ENCODE results near the gene EDIL3.

Gene EDIL3

DNA sequence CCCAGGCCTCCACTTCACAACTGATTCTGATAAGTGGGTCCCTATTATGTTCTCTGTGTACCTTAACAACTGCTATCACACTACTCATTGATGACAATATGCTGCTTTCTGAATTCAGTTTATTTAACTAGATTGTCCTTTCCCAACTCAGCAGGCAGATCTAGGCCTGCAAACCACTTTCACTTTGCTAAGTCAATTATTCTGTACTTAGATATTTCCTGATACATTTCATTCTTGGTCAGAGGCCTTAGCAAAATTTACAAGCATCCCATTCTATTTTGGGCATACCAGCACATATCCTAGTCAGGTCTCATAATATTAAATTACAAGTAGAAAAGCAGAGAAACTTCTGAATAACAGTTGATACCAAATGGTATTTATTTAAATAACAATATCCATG is 428.3 kb downstream of the EDIL3 start:
- no peak for DNase-seq (ENCODE audit: low spot score)

DNA sequence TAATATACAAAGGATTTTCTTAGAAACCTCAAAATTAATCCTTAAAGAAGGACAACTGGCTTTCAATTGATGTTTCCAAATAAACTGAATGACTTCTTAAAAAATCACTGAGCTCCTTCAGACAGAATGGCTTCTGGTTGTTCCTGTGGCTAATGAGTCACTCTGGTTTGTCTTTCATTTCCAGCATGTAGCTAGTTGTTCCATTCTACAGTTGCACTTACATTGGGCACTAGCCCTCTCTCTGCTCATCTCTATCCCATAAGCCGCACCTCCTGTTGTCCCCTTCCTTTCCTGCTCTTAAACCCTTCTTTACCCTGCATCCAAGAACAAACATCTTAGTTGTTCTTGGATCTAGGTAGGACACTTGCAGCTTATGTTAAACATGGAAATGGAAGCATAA is 428.8 kb downstream of the EDIL3 start:
- DNase-seq (ENCODE audit: low spot score): peak; percentile 23

DNA sequence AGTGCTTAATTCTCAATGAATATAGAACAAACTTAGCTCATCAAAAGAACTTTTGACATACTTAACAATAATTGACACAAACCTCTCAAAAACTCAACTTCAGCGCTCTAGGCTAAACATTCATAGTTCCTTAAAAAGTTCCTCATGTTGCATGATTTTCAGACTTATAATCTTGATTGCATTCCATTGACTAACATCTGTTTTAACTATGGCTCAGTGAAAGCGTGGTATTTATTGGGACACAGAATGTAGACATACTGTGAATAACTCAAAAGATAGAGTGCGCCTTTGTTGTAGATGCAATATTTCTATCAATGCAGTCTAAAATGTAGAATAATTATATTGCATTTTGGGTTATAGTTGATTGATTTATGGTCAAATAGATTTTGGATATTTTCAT is 436.9 kb downstream of the EDIL3 start:
- DNase-seq (ENCODE audit: low spot score): no peak

DNA sequence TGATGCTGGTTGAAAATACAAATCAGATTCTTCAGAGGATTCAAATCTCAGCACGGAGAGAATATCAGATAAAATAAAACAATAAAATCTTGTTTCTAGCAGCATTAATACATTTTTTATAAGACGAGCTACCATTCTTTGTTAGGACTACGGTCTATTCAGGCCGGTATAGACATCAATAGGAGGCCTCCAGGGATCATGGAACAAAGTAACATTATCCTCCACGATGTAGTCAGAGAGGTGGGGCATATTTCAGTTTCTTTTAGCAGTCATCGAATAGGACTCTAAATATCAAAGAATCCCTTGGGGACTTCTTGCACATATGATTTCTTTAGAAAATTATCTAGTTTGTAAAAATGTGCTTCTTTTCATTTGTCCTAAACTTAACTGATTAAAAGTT is 438.2 kb downstream of the EDIL3 start:
- peak; percentile 43 for DNase-seq (ENCODE audit: low spot score)

DNA sequence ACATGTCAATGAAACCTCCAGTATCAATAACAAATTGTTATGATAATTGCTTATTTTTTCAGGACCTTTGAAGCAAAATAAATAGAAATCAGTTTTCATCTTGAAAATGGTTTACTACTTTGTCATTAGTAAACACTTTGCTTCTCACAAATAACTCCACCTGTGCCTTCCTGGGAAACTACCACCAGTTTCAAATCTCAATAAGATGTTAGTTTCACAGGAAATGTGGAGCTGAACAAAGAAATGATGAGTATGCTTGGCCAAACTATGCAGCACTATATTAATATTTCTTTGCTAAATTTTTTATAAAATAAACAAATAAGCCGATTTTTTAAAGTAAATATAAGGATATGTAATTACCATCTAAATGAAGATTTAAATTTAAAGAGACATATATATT is 442.5 kb downstream of the EDIL3 start:
- no peak for DNase-seq (ENCODE audit: low spot score)

DNA sequence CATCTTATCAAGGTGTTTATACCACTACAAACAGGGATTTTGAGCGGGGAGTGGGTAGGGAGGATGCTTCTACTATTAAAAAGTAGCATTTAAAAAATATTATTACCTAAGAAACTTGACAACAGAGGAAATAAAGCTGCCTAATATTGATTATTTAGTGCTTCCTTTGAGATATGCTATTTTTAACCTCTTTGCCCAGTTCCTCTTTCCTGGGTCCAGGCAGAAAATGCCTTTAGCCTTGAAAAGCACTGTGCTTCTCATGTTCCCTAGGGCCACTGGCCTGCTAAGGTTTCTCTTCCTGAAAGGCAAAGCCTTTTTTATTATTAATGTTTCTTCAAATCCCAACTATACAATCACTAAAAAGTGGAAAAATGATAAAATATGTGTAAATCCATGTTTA is 446.8 kb downstream of the EDIL3 start:
- no peak for DNase-seq (ENCODE audit: low spot score)

DNA sequence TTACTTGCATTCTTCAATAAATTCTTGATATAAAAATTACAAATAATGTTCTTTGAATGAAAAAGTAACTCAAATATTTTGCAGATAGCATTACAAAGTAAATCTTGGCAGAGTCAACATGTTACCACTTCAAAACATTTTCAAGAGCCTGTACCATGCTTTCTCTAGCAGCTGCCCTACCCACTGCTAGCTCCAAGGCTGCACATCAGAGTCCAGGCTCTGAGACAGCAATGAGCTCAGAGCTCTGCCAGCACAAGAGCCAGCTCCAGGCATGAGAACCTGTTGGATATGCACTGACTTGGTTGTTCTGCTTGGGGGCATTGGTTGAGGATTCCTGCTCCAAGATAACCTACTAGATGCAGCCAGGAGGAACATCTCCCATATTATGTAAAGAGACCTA is 452.7 kb downstream of the EDIL3 start:
- DNase-seq (ENCODE audit: low spot score): no peak

DNA sequence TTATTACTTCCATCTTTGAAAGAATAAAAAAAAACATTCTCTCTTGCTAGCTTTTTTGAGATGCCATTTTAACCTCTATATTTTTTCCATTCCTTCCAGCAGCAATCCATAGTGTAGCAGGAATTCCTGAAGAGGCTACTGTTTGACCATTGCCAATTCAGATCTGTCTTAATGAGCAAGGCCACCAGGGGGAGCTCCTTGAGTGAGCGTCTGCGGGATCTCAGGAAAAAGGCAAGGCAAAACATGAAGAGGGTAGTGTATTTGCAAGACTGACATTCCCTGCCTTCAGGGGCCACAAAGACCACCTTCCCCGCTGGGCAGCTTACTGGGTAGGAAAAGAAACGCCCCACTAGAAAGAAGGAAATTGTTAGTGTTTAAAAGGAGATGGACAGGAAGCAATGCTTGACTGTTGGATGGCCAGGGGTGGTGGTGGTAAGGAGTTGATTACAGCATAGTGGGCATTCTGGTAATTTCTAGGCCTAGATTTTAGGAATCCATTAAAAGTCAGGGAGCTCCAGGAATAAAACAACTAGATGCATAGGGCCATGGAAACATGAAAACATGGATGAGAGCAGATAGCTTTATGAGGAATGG is 457.4 kb downstream of the EDIL3 start:
- peak; percentile 45 for DNase-seq (ENCODE audit: low spot score)

DNA sequence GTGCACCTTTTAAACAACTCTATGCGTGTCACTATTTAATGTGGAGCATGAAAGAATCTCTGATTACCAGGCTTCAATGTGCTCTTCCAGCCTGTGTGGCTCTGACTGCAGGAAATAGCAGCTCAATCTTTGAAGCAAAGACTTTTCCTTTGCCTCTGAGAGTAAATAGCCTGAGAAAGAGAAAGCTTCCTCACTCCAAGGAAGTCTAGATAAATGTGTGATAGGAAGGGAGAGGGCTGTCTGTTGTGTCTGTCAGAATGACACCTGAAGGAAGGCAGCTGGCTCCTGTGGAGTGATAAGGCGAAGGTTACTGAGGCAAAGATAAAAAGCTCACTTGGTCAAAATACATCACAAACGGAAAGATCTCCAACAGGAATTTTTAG is 458.7 kb downstream of the EDIL3 start:
- DNase-seq (ENCODE audit: low spot score): no peak

DNA sequence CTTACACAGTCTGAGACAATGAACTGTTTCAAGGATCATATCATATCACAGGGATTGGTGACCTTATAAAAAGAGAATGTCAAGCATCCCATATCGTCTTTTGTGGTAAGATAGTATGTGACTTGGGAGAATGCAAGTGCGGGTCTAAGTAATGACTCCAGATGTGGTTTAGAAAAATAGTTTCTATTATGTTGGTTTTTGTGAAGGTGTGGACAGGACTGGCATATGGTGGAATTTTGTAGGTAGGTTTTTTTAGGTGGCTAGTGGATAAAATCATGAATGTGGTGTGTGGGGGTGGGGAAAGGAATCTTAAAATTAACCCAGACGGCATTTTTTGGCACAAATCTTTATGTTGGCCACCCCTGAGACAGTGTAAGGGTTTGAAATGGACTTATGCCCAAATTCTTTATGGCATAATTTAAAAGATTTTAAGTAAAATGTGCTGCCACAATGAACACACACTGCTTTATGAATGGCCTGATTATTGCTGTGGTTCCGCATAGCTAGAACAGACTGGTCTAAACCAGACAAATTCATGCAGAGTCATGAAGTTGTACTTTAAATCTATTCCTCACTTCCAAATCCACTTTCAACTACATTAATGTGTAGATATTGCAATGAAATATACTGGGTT is 459.2 kb downstream of the EDIL3 start:
- peak; percentile 33 for DNase-seq (ENCODE audit: low spot score)

DNA sequence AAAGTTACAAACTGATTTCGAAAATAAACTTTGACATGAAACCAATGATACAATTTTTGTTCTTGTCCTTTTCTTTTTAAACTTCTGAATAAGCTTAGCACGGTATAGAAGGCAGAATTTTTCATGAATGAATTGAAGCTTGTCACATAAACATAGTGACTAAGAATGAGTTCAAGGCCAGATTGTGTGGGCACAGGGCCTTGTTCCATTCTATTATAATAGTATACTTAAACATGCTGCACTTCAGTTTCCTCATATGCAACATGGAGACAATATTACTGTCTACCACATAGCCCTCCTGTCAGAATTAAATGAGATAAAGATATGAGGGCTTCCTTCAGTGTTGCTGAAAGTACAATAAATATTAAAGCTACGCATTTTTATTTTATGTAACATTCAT is 459.8 kb downstream of the EDIL3 start:
- DNase-seq (ENCODE audit: low spot score): no peak

DNA sequence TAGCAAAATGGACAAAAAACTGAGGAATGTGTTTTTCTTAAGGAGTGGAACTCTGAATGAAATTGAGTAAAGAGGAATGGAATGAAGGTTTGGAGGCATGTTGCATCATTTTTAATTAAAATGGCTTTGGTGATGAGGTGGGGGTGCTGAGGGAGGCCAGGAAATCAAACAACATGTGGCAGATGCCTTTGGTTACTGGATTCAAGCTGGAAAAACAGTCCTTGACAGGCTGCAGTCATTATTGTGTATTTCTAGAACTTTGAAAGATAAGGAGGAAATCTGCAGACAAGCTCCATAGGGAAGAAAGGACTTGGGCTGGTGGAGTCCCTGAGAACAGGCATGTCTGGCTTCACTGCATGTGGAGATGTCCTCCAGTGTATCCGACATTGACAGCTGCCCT is 460.5 kb downstream of the EDIL3 start:
- DNase-seq (ENCODE audit: low spot score): no peak

DNA sequence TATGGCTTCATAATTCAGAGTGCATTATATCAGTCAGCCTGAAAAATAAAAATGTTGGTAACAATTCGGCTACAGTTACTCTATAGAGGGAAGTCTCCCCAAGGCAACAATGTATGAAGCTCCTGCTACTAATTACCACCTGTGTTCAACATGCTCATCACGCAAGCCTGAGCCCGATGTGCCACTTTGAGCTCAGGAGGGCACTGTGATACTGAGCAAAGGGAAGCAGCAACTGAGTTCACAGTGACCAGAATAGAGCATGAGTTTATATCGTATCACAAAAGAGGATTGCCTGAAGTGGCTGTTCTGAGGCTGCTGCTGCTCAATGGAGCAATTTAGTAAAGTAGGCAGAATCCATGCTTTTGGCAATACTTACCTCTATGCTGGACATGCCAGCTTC is 462.0 kb downstream of the EDIL3 start:
- DNase-seq (ENCODE audit: low spot score): no peak

DNA sequence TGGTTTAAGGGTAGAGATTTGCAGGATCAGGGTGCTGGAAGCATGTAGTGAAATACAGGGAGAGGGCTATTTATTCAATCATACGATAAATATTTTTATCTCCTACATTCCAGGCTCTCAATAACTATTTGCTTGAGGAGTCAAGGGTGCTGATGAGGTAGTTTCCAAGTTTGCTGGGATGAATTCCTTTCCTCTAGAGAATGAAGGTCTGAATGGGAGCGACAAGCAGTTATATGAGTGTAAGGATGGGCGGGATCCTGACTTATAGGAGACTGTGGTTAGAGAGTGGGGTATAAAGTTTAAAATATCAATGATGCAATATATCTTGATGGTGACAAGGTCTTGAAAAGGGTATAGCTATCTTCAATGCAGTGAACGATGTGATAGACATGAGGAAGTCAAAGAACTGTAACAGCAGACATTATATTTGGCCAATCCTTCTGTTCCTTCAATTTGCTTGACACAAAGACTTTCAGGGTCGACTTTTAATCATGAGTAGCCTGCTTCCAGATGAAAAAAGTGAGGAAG is 462.9 kb downstream of the EDIL3 start:
- no peak for DNase-seq (ENCODE audit: low spot score)

DNA sequence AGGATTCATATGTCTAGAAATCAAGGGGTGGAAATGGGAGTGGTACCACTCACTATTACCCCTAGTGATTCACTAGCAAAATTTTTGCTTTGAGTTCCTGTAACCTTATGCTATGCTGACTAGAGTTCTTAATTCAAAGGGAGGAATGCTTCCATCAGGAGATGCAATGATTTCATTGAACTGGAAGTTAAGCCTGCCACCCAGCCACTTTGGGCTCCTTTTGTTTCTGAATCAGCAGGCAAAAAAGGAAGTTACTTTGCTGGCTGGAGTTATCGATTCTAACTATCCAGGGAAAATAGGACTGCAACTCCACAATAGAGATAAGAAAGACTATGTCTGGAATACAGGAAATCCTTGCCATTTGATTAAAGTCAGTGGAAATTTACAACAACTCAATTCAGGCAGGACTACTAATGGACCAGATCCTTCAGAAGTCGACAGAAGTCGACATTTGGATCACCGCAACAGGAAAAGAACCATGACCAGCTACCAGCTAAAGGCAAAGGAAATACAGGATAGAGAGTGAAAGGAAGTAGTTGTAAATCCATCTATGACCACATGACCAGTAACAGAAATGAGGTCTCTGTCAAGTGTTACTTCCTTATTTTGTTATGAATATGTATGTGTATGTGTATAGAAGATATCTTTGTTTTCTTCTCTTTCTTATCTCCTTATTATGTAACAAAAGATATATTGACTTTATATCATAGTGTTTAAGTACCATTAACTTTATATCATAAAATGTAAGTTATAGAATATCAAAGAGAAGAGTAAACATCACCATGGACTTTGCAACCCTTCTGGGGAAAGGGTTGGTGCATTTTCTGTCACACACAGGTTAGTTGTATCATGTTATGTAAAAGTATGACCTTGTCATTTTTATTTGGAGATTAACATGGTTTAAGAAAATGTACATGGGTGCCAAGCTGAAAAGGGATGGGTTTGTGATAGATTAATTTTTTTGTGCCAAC is 465.3 kb downstream of the EDIL3 start:
- DNase-seq (ENCODE audit: low spot score): no peak

DNA sequence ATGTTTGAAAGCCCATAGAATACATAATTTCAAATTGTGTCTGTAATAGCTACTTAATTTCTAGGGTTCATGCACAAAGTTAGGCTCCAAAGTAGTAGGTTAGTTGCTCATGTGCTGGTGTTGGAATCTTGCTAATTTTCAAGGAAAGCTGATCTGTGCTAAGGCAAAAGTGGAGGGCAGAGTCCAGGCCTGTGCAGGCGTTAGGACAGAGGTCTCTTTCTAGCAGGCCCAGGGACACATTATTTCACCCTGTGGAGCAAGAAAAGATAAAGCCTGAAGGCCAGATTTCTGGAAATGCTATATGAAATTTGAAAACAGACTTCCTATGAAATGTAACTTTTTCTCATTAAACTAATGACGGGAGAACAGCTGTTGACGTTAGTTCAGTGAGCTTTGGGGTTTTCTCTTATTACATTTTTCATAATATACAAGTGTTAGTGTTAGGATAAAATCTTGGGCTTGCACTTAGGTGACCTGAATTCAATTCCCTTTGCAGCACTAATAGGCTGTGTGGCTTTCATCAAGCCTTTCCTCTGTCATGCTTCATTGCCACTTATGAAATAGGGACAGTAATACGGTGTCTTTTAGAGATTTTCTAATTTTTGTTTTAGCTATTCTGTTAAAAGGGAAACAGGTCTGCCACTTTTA is 467.3 kb downstream of the EDIL3 start:
- no peak for DNase-seq (ENCODE audit: low spot score)

DNA sequence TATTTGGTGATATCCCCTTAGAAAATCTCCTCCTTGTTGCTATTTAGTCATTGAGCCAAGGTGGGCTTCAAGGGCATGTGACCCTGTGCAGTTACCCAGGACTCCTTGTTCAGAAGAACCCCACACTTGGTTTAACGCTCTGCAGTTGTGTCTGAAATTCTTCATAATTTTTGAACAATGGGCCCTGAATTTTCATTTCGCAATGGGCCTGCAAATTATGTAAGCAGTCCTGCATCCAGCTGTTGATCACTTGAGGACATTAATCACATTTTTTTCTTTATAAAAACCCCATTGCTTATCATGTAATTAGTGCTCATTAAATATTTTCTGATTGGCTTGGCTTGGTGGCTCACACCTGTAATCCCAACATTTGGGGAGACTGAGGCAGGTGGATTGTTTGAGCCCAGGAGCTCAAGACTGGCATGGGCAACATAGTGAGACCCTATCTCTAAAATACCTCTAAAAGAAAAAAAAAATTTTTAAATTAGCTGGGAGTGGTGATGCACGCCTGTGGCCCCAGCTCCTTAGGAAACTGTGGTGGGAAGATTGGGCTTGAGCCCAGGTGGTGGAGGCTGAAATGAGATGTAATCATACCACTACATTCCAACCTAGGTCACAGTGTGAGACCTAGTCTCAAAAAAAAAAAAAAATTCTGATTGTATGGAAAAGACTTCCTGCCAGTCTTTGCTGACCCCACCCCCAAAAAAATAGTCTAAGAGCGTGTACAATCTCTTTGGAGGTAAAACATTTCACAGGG is 469.8 kb downstream of the EDIL3 start:
- DNase-seq (ENCODE audit: low spot score): no peak

DNA sequence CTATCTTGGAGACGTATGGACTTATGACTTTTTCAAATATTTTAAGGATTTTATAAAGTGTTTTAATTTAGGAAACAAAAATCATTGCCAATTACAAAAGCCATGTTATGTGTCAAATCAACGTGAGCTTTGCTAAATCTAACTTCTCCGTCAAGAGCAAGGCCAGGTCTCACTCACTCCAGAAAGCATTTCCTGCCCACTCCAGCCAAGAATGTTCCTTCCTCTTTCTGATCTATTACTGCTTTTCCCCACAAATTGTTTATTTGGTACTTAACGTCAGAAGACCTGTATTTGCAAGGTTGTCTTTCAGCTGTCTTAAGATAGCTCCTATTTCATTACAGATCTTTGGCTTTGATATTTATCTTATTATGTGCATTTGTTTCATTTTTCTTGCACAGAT is 470.5 kb downstream of the EDIL3 start:
- no peak for DNase-seq (ENCODE audit: low spot score)

DNA sequence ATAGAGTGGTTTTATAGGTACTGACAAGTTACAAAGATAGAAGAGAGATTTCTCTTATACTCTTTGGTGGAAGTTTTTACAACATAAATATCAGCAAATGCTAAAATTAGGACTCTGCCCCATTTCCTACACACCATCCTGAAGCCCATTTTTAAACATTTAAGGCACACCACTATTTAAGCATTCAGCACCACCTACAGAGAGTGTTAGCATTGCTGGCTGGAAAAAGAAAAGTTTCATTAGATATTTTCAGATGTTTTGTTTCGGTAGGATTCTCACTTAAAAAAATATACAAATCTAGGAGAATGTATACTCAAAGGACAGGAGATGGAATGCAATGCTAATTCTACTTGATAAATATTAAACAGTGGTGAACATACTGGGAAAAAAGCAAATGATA is 471.1 kb downstream of the EDIL3 start:
- no peak for DNase-seq (ENCODE audit: low spot score)

DNA sequence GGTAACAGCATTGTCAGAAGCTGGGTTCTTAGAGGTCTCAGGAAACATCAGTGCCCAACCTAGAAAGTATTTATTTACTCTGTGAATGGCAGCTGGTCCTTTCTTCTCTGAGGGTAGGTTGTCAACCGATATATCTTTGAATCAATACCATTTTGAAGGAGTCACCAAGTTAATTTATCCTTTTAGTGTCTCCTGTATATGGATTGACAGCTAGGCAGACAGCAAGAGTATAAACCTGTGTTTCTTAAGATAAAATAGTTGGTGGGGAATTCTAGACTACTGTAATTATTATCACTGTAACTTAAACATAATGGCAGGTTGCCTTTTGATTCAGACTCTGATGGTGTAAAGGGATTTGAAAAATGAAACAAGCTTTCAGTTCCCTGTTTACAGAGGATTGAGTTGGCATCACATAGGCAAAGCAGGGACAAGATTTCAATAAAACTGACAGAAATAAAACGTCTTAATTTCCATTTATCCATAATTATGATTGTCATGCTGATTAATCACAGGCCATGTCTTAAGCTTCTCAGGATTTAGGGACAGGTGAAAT is 473.2 kb downstream of the EDIL3 start:
- DNase-seq (ENCODE audit: low spot score): no peak

DNA sequence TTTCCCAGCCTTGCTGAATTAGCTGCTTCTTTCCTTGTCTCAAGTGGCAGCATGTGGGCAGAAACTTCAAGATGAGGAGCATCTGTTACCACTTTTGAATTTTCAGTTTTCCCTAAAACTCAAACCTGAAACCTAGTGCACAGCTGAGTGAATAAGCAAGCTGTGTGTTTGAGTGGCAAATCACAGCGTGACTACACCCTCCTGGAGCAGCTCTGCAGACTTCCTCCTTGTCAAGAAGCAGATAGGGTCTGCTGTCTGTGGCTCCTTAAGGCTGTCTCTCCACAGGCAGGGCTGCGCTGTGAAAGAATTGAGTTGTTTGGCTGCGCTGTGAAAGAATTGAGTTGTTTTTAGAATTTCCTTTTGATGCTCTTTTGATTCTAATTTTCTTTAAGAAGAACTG is 484.4 kb downstream of the EDIL3 start:
- no peak for DNase-seq (ENCODE audit: low spot score)
